Fibroblast of skin of left biceps (primary cell): ENCODE results near the gene C3AR1.
"Not testable (repeated sequence)": the region's sequence is repeated elsewhere in the genome, so short reads cannot be mapped to it uniquely, and the experiment has no call there.

Source experiments
- DNase-seq, 2 experiments: peaks; one replicate each; pipeline ENCODE4 v3.0.0-alpha.2; 2013; ENCODE audit warnings: low read depth in 2 of 2

C3AR1 gene

DNA sequence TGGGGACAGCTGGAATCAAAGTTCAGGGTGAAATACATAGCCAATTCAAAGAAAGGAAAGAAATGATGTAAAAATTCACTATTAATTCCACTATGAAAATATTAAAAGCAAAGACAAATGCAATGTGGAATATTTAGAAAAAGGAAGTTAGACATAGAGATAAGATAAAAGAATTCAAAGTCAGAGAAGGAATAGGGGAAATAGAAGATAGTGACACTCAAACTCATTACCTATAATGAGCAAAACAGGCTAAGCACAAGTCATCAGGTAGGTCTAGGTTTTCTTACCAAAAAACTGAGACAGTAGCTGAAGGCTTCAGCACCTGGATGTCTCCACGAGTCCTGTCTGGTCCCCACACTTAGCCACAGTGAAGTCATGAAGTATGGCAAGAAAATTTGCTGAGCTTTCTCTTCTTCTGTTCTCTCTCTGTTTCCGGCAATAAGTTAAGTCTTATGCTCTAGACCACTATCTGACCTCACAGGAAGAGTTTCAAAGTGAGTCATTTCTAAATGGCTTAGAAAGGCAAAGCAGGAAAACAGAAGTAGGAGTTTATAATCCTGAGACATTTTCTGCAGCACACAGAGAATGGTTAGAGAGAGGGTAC is at the start of gene C3AR1:
C3AR1 (minus strand) TSS at position 369 of the 604 bp plus-strand sequence. CDS start 6,174 bp downstream, outside the sequence.
- DNase-seq, result no peak

GRCh38 chr12:8113117-8113516 is 47.0 kb upstream of the C3AR1 start:
- DNase-seq, result not testable (repeated sequence)

- DNase-seq, result peak; percentile 28 to 34
Observed at GRCh38 chr12:8108808-8109398, 42.7 kb upstream of the C3AR1 start.

DNA sequence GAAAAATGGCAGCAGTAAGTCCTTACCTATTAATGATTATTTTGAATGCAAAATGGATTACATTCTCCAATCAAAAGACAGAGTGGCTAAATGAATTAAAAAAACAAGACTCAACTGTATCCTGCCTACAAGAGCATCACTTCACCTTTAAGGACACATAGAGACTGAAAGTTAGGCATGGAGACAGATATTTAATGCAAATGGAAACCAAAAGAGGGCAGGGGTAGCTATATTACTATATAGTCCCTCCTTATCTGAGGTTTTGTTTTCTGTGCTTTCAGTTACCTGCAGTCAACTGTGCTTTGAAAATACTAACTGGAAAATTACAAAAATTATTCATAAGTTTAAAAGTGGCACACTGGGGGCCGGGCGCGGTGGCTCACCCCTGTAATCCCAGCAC is 33.1 kb upstream of the C3AR1 start:
- no peak for DNase-seq

DNA sequence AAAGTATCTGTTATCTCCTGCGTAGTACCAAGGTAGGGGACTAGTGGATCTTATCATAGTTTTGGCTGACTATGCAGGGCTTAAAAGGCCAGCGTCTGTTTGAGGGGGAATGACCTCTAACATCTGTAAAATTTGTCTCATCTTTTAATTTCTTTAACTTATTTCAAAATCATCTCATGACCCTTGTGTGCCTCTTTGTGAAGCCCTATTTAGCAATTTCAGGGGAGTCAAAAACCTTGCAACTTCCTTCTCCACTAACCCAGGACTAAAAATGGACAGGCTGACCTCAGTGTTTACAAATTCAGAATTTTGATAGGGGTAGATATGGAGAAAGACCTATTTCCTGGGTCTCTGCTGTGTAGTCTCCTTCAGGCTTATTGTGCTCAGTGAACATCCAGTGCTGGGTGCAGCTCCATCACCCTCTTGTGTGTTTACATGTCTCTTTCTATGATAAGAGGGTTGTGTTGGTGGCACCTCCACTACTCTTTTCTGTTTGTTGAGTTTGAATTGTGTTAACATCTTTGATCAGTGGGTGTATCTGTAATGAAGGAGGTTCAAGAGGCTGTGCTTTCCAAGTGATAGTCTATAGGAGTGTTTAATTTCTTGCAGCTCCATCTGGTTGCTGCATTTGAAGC is 30.2 kb upstream of the C3AR1 start:
- no peak for DNase-seq

- no peak for DNase-seq
Observed at GRCh38 chr12:8093291-8093690, 27.1 kb upstream of the C3AR1 start.

- no peak for DNase-seq
Observed at GRCh38 chr12:8089716-8090115, 23.6 kb upstream of the C3AR1 start.

- not testable (repeated sequence) for DNase-seq
Observed at GRCh38 chr12:8089277-8089676, 23.1 kb upstream of the C3AR1 start.

DNA sequence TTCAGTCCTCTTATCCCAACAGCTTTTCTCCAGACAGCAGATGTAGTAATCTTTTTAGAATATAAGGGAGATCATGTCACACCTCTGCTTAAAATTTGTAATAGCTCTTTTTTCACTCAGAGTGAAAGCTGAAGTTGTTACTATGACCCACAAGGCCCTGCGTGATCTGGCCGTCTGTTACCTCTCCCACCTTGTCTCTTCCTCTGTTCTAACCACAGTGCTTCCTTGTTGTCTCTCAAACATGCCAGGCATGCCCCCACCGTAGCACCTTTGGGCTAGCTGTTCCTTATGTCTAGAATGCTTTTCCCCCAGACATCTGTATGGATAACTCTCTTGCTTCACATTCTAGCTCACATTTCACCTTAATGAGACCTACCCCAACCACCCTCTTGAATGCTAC is 22.4 kb upstream of the C3AR1 start:
- no peak for DNase-seq

DNA sequence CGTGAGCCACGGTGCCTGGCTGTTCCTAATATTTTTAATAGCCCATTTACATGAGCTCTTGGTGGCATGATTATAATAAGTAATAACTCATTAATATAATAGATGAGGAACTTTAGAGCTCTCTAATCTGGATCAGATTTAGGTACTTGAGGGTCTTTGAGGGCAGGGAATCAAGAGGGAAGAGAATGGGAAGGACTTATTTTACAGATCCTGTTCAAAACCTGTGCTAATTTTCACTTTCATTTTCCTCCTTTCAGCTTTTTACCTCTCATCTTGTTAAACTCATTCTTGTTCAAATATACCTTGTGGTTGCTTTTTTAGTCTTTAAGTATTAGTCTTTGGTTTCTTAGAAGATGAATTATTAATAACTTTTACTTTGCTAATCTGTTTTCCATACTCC is 21.5 kb upstream of the C3AR1 start:
- no peak for DNase-seq

- not testable (repeated sequence) for DNase-seq
Observed at GRCh38 chr12:8084351-8084750, 18.2 kb upstream of the C3AR1 start.

GRCh38 chr12:8082808-8083100 is 16.6 kb upstream of the C3AR1 start:
- DNase-seq, result no peak

DNA sequence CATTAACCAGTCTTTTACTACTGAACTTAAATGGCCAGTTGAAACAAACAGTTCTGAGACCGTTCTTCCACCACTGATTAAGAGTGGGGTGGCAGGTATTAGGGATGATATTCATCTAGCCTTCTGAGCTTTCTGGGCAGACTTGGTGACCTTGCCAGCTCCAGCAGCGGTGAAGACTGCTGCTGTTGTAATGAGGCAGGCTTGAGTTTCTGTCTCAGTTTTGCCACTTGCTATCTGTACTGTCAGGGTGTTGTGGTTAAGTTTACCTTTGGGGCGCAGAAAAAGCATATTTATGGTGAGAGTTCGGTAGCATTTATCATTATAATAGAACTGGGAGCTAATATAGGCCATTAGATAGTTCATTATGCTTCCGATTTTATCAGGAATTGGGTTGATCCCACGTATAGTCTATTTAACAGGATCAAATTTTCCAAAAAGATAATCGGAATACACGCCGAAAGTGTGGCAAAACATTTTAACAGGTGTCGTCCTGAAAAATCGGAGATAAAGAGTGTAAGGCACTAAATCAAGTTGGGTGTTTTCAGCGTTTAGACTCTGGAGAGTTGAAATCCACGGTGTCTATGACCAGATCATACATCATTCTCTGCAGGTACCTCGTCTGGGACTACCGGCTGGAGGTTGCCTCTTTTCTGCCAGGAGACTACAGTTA is 15.2 kb upstream of the C3AR1 start:
- no peak for DNase-seq

- no peak for DNase-seq
Observed at GRCh38 chr12:8080120-8080519, 14.0 kb upstream of the C3AR1 start.

GRCh38 chr12:8078916-8079315 is 12.8 kb upstream of the C3AR1 start:
- no peak for DNase-seq

- DNase-seq, result peak; percentile 30 to 41
Observed at GRCh38 chr12:8078398-8078797, 12.2 kb upstream of the C3AR1 start.

- no peak for DNase-seq
Observed at GRCh38 chr12:8077207-8077606, 11.0 kb upstream of the C3AR1 start.

DNA sequence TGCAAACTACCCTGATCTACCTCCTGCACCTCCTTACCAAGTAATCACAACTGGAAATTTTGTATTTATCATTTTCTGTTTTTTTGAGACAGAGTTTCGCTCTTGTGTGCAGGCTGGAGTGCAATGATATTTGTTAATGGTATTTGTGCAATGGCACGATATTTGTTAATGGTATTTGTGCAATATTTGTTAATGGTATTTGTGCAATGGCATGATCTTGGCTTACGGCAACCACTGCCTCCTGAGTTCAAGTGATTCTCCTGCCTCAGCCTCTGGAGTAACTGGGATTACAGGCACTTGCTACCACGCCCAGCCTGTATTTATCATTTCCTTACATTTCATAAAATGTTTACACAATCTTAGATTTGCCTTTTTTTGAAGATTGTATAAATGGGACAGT is 10.2 kb upstream of the C3AR1 start:
- no peak for DNase-seq

GRCh38 chr12:8075935-8076334 is 9.8 kb upstream of the C3AR1 start:
- no peak for DNase-seq

GRCh38 chr12:8071820-8072219 is 5.7 kb upstream of the C3AR1 start:
- DNase-seq, result not testable (repeated sequence)

- no peak for DNase-seq
Observed at GRCh38 chr12:8069582-8069981, 3.4 kb upstream of the C3AR1 start.

DNA sequence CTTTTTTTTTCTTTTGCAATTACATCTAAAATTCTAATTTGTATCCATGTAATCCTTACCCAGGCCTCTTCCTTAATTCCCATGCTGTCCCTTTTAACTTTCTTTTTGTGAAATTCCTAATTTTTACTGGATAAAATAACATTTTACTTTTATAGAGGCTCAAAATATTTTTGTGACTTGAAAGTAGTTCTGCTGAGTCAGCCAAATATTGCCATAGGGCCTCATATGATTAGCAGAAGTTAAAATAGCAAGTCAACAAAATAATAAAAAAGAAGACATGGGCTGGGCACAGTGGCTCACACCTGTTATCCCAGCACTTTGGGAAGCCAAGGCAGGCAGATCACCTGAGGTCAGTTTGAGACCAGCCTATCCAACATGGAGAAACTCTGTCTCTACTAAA is 2.0 kb downstream of the C3AR1 start:
- no peak for DNase-seq

GRCh38 chr12:8058506-8058905 is 7.7 kb downstream of the C3AR1 start:
- no peak for DNase-seq
